Brain microvascular endothelial cell (primary cell): Measurements from ENCODE around the gene TET2.
A peak's percentile ranks its signal among the peaks of the same experiment; 100 is the strongest.

ENCODE experiments used
- DNase-seq: peaks from one replicate; pipeline ENCODE4 v3.0.0-alpha.2; 2020
- H3K27ac ChIP-seq: fragments of 250-450 bp; sonication (Bioruptor Pico); 2 replicates; pipeline ENCODE4 v1.5.1; 2020; ENCODE audit warnings: mild to moderate bottlenecking, moderate library complexity
- H3K27me3 ChIP-seq: fragments of 250-450 bp; sonication (Bioruptor Pico); replicated peaks from 2 replicates; pipeline ENCODE4 v1.5.1; 2020; ENCODE audit warnings: mild to moderate bottlenecking
- H3K36me3 ChIP-seq: fragments of 250-450 bp; sonication (Bioruptor Pico); replicated peaks from 2 replicates; pipeline ENCODE4 v1.5.1; 2020; ENCODE audit warnings: mild to moderate bottlenecking
- H3K4me3 ChIP-seq: 2 replicates; pipeline ENCODE4 v1.5.1; 2011; ENCODE audit warnings: low read depth, mild to moderate bottlenecking, control low read depth, low read length, moderate library complexity
- CTCF ChIP-seq: IDR thresholded peaks from 2 replicates; pipeline ENCODE4 v1.5.1; 2011; ENCODE audit warnings: low read depth, mild to moderate bottlenecking, moderate library complexity, low read length, control low read depth, inconsistent platforms; ENCODE audit errors: missing control alignments
- in situ Hi-C: cut with HindIII; loops from 2 replicates; pipeline ENCODE4 v1.10.0; 2017; ENCODE audit warnings: low sequenced_read_pairs, low pct_ligation_motif_present

TET2 gene

GRCh38 chr4:105145156-105145902 lies 1.3 kb upstream of the TET2 start:
- Histone ChIP-seq H3K27ac (no peak overlapping the region), H3K36me3 (no peaks in the 10 kb centered on the region), H3K4me3 (peak overlapping the region; percentile 70), H3K27me3 (no peaks in the 10 kb centered on the region)
- DNase-seq = no peak
- in situ Hi-C loops = no loop called here
- TF ChIP-seq CTCF = no peak

GRCh38 chr4:105145903-105146275 lies 787 bp upstream of the TET2 start:
- in situ Hi-C loops = no loop called here
- DNase-seq = no peak

GRCh38 chr4:105147016-105147552 lies 408 bp downstream of the TET2 start:
- Histone ChIP-seq H3K27ac (peak overlapping the region; percentile 68), H3K36me3 (no peaks in the 10 kb centered on the region), H3K4me3 (peak overlapping the region; percentile 70), H3K27me3 (no peaks in the 10 kb centered on the region)
- in situ Hi-C loops = no loop called here
- TF ChIP-seq CTCF = no peak
- DNase-seq = no peak

More at GRCh38 chr4:105145903-105146275, 787 bp upstream of the TET2 start:
- no peak overlapping the region for H3K27ac ChIP-seq
- H3K36me3 ChIP-seq = no peaks in the 10 kb centered on the region
- H3K4me3 ChIP-seq = peak overlapping the region; percentile 70
- no peak for TF ChIP-seq CTCF
- no peaks in the 10 kb centered on the region for H3K27me3 ChIP-seq

GRCh38 chr4:105147553-105148161 lies 981 bp downstream of the TET2 start:
- in situ Hi-C loops = no loop called here
- TF ChIP-seq CTCF = no peak

GRCh38 chr4:105148356-105148755 lies 1.7 kb downstream of the TET2 start:
- no peaks in the 10 kb centered on the region for H3K27me3 ChIP-seq
- peak overlapping the region; percentile 70 for H3K4me3 ChIP-seq
- DNase-seq = no peak
- TF ChIP-seq CTCF = no peak
- no peaks in the 10 kb centered on the region for H3K36me3 ChIP-seq
- no peak overlapping the region for H3K27ac ChIP-seq
- in situ Hi-C loops = no loop called here

More at GRCh38 chr4:105147553-105148161, 981 bp downstream of the TET2 start:
- Histone ChIP-seq H3K27ac (peak overlapping the region; percentile 68), H3K27me3 (no peaks in the 10 kb centered on the region), H3K4me3 (peak overlapping the region; percentile 70), H3K36me3 (no peaks in the 10 kb centered on the region)
- no peak for DNase-seq
